HCT116 (cell line): Measurements from ENCODE around the gene SH3TC2. TPM values are rescaled to one million over a fixed set of nuclear protein-coding genes. Genes with fewer than 3 reads are reported as not detected.

Experiments
- ATAC-seq: fragments of 200-7000 bp; cut with Tn5 transposase; 2 replicates; pipeline ENCODE4 v1.9.1; 2020; ENCODE audit warnings: mild to moderate bottlenecking, moderate library complexity
- BruUV-seq: library from RNA; stranded (reverse); fragments of 400-500 nt; replicated peaks from 2 replicates; lab custom pipeline; 2021; lab: Mats Ljungman, UMichigan
- CTCF ChIA-PET: fragments of 300-600 bp; sonication (Branson Sonifier 250); formaldehyde crosslinking; loops from one replicate; lab custom pipeline; 2021; ENCODE audit warnings: antibody characterized with exemption; lab: Charles Lee
- POLR2A ChIA-PET: fragments of 300-600, 350-600 bp; sonication (Branson Sonifier 250); formaldehyde crosslinking; loops from one replicate; lab custom pipeline; 2021; ENCODE audit warnings: antibody characterized with exemption; lab: Charles Lee
- RAD21 ChIA-PET, 2 experiments: fragments of 300-600 bp; sonication (Branson Sonifier 250); formaldehyde crosslinking; loops; one replicate each; lab custom pipeline; 2023; ENCODE audit warnings: low total read pairs in 2 of 2; ENCODE audit not compliant: uncharacterized antibody in 2 of 2, unreplicated experiment in 2 of 2, low non-redundant PET in 1 of 2; lab: Charles Lee
- DNase-seq: peaks from one replicate; pipeline ENCODE4 v3.0.0-alpha.2; 2010; ENCODE audit warnings: low read depth, low spot score
- H2AFZ ChIP-seq: fragments of 200-600 bp; shearing (Covaris generic), sonication (generic); 2 replicates; pipeline ENCODE4 v1.6.1; 2017; ENCODE audit warnings: low read depth, mixed run types, mixed read lengths, antibody characterized with exemption, low read length; ENCODE audit not compliant: poor library complexity, severe bottlenecking
- H3K27ac ChIP-seq: 2 replicates; pipeline ENCODE4 v1.5.1; 2012; ENCODE audit warnings: low read depth, low read length
- H3K27me3 ChIP-seq: fragments of 200-600 bp; sonication (generic); 2 replicates; pipeline ENCODE4 v1.6.1; 2016; ENCODE audit warnings: mixed run types, low read length, mixed read lengths; ENCODE audit not compliant: insufficient read depth
- H3K36me3 ChIP-seq, 2 experiments: fragments of 200-500 bp in 1 of 2; fragments of 200-600 bp in 1 of 2; sonication (Bioruptor generic) in 1 of 2; sonication (generic) in 1 of 2; 2 replicates each; pipeline versions ENCODE4 v1.5.1 to v1.6.1; 2014 to 2016; ENCODE audit warnings: low read length in 2 of 2, inconsistent platforms in 1 of 2, mixed read lengths in 1 of 2, mixed run types in 1 of 2; ENCODE audit not compliant: insufficient read depth in 2 of 2, control insufficient read depth in 1 of 2
- H3K4me1 ChIP-seq, 2 experiments: fragments of 200-600 bp in 1 of 2; sonication (generic) in 1 of 2; 2 replicates each; pipeline versions ENCODE4 v1.5.1 to v1.6.1; 2012 to 2017; ENCODE audit warnings: low read length in 2 of 2, inconsistent platforms in 1 of 2, mild to moderate bottlenecking in 1 of 2, mixed read lengths in 1 of 2, mixed run types in 1 of 2, moderate library complexity in 1 of 2; ENCODE audit not compliant: insufficient read depth in 2 of 2, control insufficient read depth in 1 of 2
- H3K4me2 ChIP-seq: fragments of 200-600 bp; sonication (generic); 2 replicates; pipeline ENCODE4 v1.6.1; 2017; ENCODE audit warnings: mixed run types, low read length, mixed read lengths
- H3K4me3 ChIP-seq, 2 experiments: fragments of 200-600 bp in 1 of 2; sonication (generic) in 1 of 2; replicated peaks in 1 of 2; 2 replicates each; pipeline ENCODE4 v1.5.1; 2011 to 2016; ENCODE audit warnings: low read length in 2 of 2, control low read depth in 1 of 2, low read depth in 1 of 2, mild to moderate bottlenecking in 1 of 2, mixed read lengths in 1 of 2, mixed run types in 1 of 2
- H3K79me2 ChIP-seq: fragments of 200-600 bp; sonication (generic); 2 replicates; pipeline ENCODE4 v1.6.1; 2017; ENCODE audit warnings: mild to moderate bottlenecking, mixed run types, low read length, moderate library complexity, mixed read lengths; ENCODE audit not compliant: insufficient read depth
- H3K9ac ChIP-seq: fragments of 200-600 bp; sonication (generic); 2 replicates; pipeline ENCODE4 v1.6.1; 2016; ENCODE audit warnings: low read length, mixed read lengths
- H3K9me2 ChIP-seq: fragments of 200-600 bp; sonication (generic), shearing (Covaris generic); 2 replicates; pipeline ENCODE4 v1.6.1; 2017; ENCODE audit warnings: mixed run types, mild to moderate bottlenecking, moderate library complexity; ENCODE audit not compliant: insufficient read depth
- H3K9me3 ChIP-seq, 2 experiments: fragments of 200-500 bp in 1 of 2; fragments of 200-600 bp in 1 of 2; sonication (Bioruptor generic) in 1 of 2; sonication (generic) in 1 of 2; 2 replicates each; pipeline ENCODE4 v1.6.1; 2014 to 2017; ENCODE audit warnings: low read length in 2 of 2, mixed read lengths in 2 of 2, inconsistent platforms in 1 of 2, low read depth in 1 of 2, mild to moderate bottlenecking in 1 of 2, mixed run types in 1 of 2, moderate library complexity in 1 of 2; ENCODE audit not compliant: control insufficient read depth in 1 of 2, insufficient read depth in 1 of 2
- H4K20me1 ChIP-seq: fragments of 200-600 bp; sonication (generic), shearing (Covaris generic); 2 replicates; pipeline ENCODE4 v1.6.1; 2017; ENCODE audit warnings: mixed run types, mild to moderate bottlenecking, moderate library complexity; ENCODE audit not compliant: insufficient read depth
- ATF3 ChIP-seq: IDR thresholded peaks from 2 replicates; pipeline ENCODE4 v1.6.1; 2012
- CEBPB ChIP-seq: IDR thresholded peaks from 2 replicates; pipeline ENCODE4 v1.6.1; 2012; ENCODE audit warnings: low read depth
- EZH2phosphoT487 ChIP-seq: fragments of 200-600 bp; IDR thresholded peaks from 2 replicates; pipeline ENCODE4 v1.6.1; 2018; ENCODE audit warnings: antibody characterized with exemption, borderline replicate concordance
- JUND ChIP-seq: IDR thresholded peaks from 2 replicates; pipeline ENCODE4 v1.6.1; 2012
- MAX ChIP-seq: IDR thresholded peaks from 2 replicates; pipeline ENCODE4 v1.6.1; 2012
- POLR2AphosphoS5 ChIP-seq: IDR thresholded peaks from 2 replicates; pipeline ENCODE4 v1.6.1; 2011; ENCODE audit warnings: mild to moderate bottlenecking, low read depth, low read length, moderate library complexity
- REST ChIP-seq: IDR thresholded peaks from 2 replicates; pipeline ENCODE4 v1.6.1; 2012; ENCODE audit warnings: low read depth
- SP1 ChIP-seq: IDR thresholded peaks from 2 replicates; pipeline ENCODE4 v1.6.1; 2012; ENCODE audit warnings: low read depth
- SRF ChIP-seq: IDR thresholded peaks from 2 replicates; pipeline ENCODE4 v1.6.1; 2012; ENCODE audit warnings: low read depth
- YY1 ChIP-seq: IDR thresholded peaks from 2 replicates; pipeline ENCODE4 v1.6.1; 2011; ENCODE audit warnings: low read length, low read depth, moderate library complexity, mild to moderate bottlenecking; ENCODE audit not compliant: insufficient replicate concordance; ENCODE audit errors: extremely low read depth
- intact Hi-C: fragments of 100-400 bp; cut with micrococcal nuclease; formaldehyde crosslinking; loops from 2 replicates; pipeline ENCODE4 v1.10.0; 2022
- total RNA-seq: library from RNA; stranded (reverse); gene quantifications from one replicate; pipeline ENCODE4 v1.2.1, GENCODE V29; 2021; ENCODE audit not compliant: unreplicated experiment

SH3TC2 gene
- total RNA-seq, 1 experiment from 2014 or later, result 12.8 TPM

GRCh38 chr5:149019679-149020078, 43.2 kb downstream of the SH3TC2 start:
- ChIA-PET CTCF (interaction anchor here (0.6 to 1.1 kb wide), 3 partner anchors 15 to 289 kb away, joined by 3 to 4 read pairs (median 3); no protein-coding TSS in a partner anchor), RAD21 (no interaction called here), POLR2A (no interaction called here)
- Histone ChIP-seq H3K27me3 (no peaks in the 10 kb centered on the region), H3K79me2 (no peaks in the 10 kb centered on the region), H4K20me1 (no peaks in the 10 kb centered on the region), H3K9ac (no peak overlapping the region), H2AFZ (no peak overlapping the region), H3K4me1 (no peaks in the 10 kb centered on the region), H3K4me3 (no peak overlapping the region), H3K9me3 (no peaks in the 10 kb centered on the region), H3K9me2 (no peaks in the 10 kb centered on the region), H3K27ac (no peak overlapping the region), H3K36me3 (no peaks in the 10 kb centered on the region), H3K4me2 (no peak overlapping the region)
- no peak for DNase-seq
- no TSS peak for BruUV-seq
- TF ChIP-seq SP1 (no peak), CEBPB (no peak), SRF (no peak), POLR2AphosphoS5 (no peak), JUND (no peak), REST (no peak)
- intact Hi-C loops, result no loop called here
- no peak for ATAC-seq

- no peaks in the 10 kb centered on the region for H3K79me2 ChIP-seq
- ChIA-PET CTCF (interaction anchor here (0.9 to 1.1 kb wide), 2 partner anchors 16 to 96 kb away, joined by 3 read pairs; no protein-coding TSS in a partner anchor), RAD21 (no interaction called here), POLR2A (no interaction called here)
- no peaks in the 10 kb centered on the region for H3K9me3 ChIP-seq
- no peaks in the 10 kb centered on the region for H3K27me3 ChIP-seq
- no peak overlapping the region for H3K9ac ChIP-seq
- BruUV-seq, result no TSS peak
- intact Hi-C loops, result no loop called here
- no peak overlapping the region for H3K27ac ChIP-seq
- no peak overlapping the region for H2AFZ ChIP-seq
- no peaks in the 10 kb centered on the region for H3K36me3 ChIP-seq
- H4K20me1 ChIP-seq, result no peaks in the 10 kb centered on the region
- no peaks in the 10 kb centered on the region for H3K4me1 ChIP-seq
- no peaks in the 10 kb centered on the region for H3K9me2 ChIP-seq
- no peak overlapping the region for H3K4me2 ChIP-seq
- H3K4me3 ChIP-seq, result no peak overlapping the region
- DNase-seq, result no peak
- ATAC-seq, result no peak
- no peak for TF ChIP-seq CEBPB
- no peak for TF ChIP-seq MAX
- TF ChIP-seq EZH2phosphoT487, result no peak
- TF ChIP-seq YY1, result no peak
- no peak for TF ChIP-seq ATF3
- no peak for TF ChIP-seq REST
- TF ChIP-seq POLR2AphosphoS5, result no peak
Observed at GRCh38 chr5:149018909-149019443, 43.9 kb downstream of the SH3TC2 start.
